T-helper 22 cell (primary cell): ENCODE data around the gene PBX2.
"Not testable (repeated sequence)": the region's sequence is repeated elsewhere in the genome, so short reads cannot be mapped to it uniquely, and the experiment has no call there.

Experiments
- DNase-seq: peaks from one replicate; pipeline ENCODE4 v3.0.0-alpha.2; 2020; ENCODE audit warnings: low read depth

PBX2 gene

GRCh38 chr6:32186151-32186840, 3.7 kb downstream of the PBX2 start:
- DNase-seq: not testable (repeated sequence)

GRCh38 chr6:32185681-32186131, 4.3 kb downstream of the PBX2 start:
- peak; percentile 63 for DNase-seq

GRCh38 chr6:32184084-32184640, 5.8 kb downstream of the PBX2 start, which contains the start of gene AGER:
AGER (minus strand) TSS chr6:32184253; CDS start chr6:32184222, 31 bp downstream.
- DNase-seq: no peak

GRCh38 chr6:32183483-32184083, 6.4 kb downstream of the PBX2 start:
- DNase-seq: no peak

- DNase-seq: no peak
Measured at GRCh38 chr6:32183030-32183429, 7.0 kb downstream of the PBX2 start.

GRCh38 chr6:32182555-32182981, 7.4 kb downstream of the PBX2 start:
- no peak for DNase-seq

GRCh38 chr6:32181915-32182529, 8.0 kb downstream of the PBX2 start:
- no peak for DNase-seq

- no peak for DNase-seq
Measured at GRCh38 chr6:32181148-32181702, 8.8 kb downstream of the PBX2 start.

- DNase-seq: no peak
Measured at GRCh38 chr6:32179766-32180405, 10.1 kb downstream of the PBX2 start.

GRCh38 chr6:32178547-32179440, 11.2 kb downstream of the PBX2 start:
- DNase-seq: no peak

GRCh38 chr6:32177788-32178546, 12.0 kb downstream of the PBX2 start, which contains the start of gene RNF5:
RNF5 (plus strand) TSS chr6:32178405; CDS start chr6:32178512, 107 bp downstream.
- peak; percentile 95 for DNase-seq

GRCh38 chr6:32177183-32177787, 12.7 kb downstream of the PBX2 start:
- no peak for DNase-seq

GRCh38 chr6:32176476-32177182, 13.4 kb downstream of the PBX2 start:
- DNase-seq: no peak

GRCh38 chr6:32175711-32176475, 14.1 kb downstream of the PBX2 start, which contains the start of gene AGPAT1:
AGPAT1 (minus strand) TSS chr6:32176084; CDS start chr6:32171496, 4,588 bp downstream.
- peak; percentile 93 for DNase-seq

- DNase-seq: no peak
Measured at GRCh38 chr6:32175322-32175710, 14.7 kb downstream of the PBX2 start.

GRCh38 chr6:32174416-32174815, 15.6 kb downstream of the PBX2 start:
- no peak for DNase-seq

GRCh38 chr6:32173051-32173727, 16.8 kb downstream of the PBX2 start:
- DNase-seq: no peak

GRCh38 chr6:32171234-32171633, 18.8 kb downstream of the PBX2 start:
- DNase-seq: no peak
